ENCODE measurements around the gene TMEM130.

TMEM130 gene, protein sequence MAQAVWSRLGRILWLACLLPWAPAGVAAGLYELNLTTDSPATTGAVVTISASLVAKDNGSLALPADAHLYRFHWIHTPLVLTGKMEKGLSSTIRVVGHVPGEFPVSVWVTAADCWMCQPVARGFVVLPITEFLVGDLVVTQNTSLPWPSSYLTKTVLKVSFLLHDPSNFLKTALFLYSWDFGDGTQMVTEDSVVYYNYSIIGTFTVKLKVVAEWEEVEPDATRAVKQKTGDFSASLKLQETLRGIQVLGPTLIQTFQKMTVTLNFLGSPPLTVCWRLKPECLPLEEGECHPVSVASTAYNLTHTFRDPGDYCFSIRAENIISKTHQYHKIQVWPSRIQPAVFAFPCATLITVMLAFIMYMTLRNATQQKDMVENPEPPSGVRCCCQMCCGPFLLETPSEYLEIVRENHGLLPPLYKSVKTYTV

DNA sequence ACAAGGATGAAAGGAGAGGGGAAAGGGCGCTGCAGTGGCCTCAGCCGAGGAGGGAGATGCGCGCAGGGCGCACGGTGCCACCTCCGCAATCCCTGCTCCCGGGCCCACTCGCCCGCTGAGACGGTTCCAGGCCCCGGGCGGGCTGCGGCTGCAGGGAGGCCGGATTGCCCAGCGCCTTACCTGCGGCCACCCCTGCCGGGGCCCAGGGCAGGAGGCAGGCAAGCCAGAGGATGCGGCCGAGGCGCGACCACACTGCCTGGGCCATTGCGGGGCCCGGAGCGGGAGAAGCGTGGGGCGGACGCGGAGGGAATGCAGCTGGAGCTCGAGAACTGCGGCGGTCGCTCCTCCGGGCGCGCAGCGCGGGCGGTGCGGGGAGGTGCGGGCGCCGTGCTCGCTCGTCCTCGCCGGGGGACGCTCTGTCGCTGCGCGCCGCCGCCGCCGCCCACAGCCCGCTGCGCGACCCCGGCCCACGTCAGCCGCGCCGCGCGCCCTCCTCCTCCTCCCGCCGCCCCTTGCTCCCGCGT is at the start of gene TMEM130:
Gene TMEM130, minus strand, starts transcription at position 418 of the 524 bp plus-strand sequence. Its CDS starts 153 bp downstream, at position 265.
- no peak within 1 kb of the TSS for H3K27ac ChIP-seq (ENCODE audit: low read depth, low read length)
- no peak within 1 kb of the TSS for H2AFZ ChIP-seq (ENCODE audit: low read length, unreplicated experiment)
- peak within 1 kb of the TSS; percentile 78 for H3K4me3 ChIP-seq (ENCODE audit: low read depth, low read length)
- peaks cover 19% of the 10 kb centered on the region for H3K27me3 ChIP-seq (ENCODE audit: insufficient read depth, low read length)
- no peaks in the 10 kb centered on the region for H3K36me3 ChIP-seq (ENCODE audit: insufficient read depth, low read length)
- H3K79me2 ChIP-seq (ENCODE audit: control insufficient read depth, insufficient read depth, low read length, unreplicated experiment): no peaks in the 10 kb centered on the region
- peaks cover 11% of the 10 kb centered on the region for H3K4me1 ChIP-seq (ENCODE audit: control insufficient read depth, insufficient read depth, low read length, unreplicated experiment)

DNA sequence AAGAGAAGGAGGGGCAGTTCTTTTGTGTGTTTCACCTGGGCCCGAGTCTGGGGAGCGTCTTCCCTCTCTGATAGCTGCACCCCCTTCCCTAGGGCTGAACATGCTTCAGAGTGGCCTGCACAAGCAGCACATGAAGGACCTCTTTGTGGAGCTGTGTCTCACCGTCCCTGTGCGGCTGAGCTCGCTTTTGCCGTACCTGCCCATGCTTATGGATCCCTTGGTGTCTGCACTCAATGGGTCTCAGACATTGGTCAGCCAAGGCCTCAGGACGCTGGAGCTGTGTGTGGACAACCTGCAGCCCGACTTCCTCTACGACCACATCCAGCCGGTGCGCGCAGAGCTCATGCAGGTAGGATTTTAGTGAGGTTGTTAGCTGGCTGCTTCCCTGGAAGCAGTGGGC is 47.5 kb upstream of the TMEM130 start:
- peaks cover 22% of the 10 kb centered on the region for H3K36me3 ChIP-seq (ENCODE audit: insufficient read depth, low read length)

DNA sequence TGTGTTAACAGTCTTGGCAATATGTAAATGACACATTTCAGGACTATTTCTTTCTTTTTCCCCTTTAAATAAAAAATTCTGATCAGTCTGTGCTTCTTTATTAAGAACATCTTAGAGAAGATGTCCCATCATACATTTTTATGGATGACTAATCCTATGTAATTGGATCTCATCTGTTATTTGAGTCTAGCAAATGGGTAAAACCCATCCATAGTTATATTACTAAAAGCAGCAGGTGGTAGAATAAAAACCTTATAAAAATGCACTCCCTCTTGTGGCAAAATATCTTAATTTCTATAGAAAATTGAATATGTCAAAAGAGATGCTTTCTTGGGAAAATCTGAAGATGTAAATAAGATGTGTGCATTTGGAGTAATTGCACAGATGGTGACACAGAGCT is 43.8 kb upstream of the TMEM130 start:
- Histone ChIP-seq H3K36me3 (ENCODE audit: insufficient read depth, low read length) (peaks cover 20% of the 10 kb centered on the region), H3K27me3 (ENCODE audit: insufficient read depth, low read length) (no peaks in the 10 kb centered on the region), H3K4me3 (ENCODE audit: low read depth, low read length) (no peak overlapping the region), H2AFZ (ENCODE audit: low read length, unreplicated experiment) (no peak overlapping the region), H3K27ac (ENCODE audit: low read depth, low read length) (no peak overlapping the region), H3K79me2 (ENCODE audit: control insufficient read depth, insufficient read depth, low read length, unreplicated experiment) (no peaks in the 10 kb centered on the region), H3K4me1 (ENCODE audit: control insufficient read depth, insufficient read depth, low read length, unreplicated experiment) (no peaks in the 10 kb centered on the region)

More for the DNA sequence above, 47.5 kb upstream of the TMEM130 start:
- peaks cover 4% of the 10 kb centered on the region for H3K4me1 ChIP-seq (ENCODE audit: control insufficient read depth, insufficient read depth, low read length, unreplicated experiment)
- H2AFZ ChIP-seq (ENCODE audit: low read length, unreplicated experiment): no peak overlapping the region
- H3K27ac ChIP-seq (ENCODE audit: low read depth, low read length): no peak overlapping the region
- no peaks in the 10 kb centered on the region for H3K27me3 ChIP-seq (ENCODE audit: insufficient read depth, low read length)
- H3K79me2 ChIP-seq (ENCODE audit: control insufficient read depth, insufficient read depth, low read length, unreplicated experiment): no peaks in the 10 kb centered on the region
- no peak overlapping the region for H3K4me3 ChIP-seq (ENCODE audit: low read depth, low read length)

DNA sequence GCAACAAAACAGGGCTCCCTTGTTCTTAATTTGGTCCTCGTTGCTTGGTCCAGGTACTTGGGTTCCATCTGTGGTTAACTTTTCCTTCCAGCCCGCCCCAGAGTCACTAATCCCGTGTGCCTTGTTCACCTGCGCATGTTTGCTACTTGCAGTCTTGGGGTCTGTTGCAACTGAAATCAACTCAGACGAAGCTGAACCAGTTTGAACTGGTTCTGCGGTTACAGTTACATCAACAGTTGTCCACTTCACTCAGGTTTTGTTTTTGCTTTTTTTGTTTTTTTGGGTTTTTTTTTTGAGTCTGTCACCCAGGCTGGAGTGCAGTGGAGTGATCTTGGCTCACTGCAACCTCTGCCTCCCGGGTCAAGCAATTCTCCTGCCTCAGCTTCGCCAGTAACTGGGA is 43.2 kb upstream of the TMEM130 start:
- Histone ChIP-seq H3K36me3 (ENCODE audit: insufficient read depth, low read length) (peaks cover 24% of the 10 kb centered on the region), H3K27ac (ENCODE audit: low read depth, low read length) (no peak overlapping the region), H3K79me2 (ENCODE audit: control insufficient read depth, insufficient read depth, low read length, unreplicated experiment) (no peaks in the 10 kb centered on the region), H2AFZ (ENCODE audit: low read length, unreplicated experiment) (no peak overlapping the region), H3K4me3 (ENCODE audit: low read depth, low read length) (no peak overlapping the region), H3K4me1 (ENCODE audit: control insufficient read depth, insufficient read depth, low read length, unreplicated experiment) (no peaks in the 10 kb centered on the region), H3K27me3 (ENCODE audit: insufficient read depth, low read length) (no peaks in the 10 kb centered on the region)

DNA sequence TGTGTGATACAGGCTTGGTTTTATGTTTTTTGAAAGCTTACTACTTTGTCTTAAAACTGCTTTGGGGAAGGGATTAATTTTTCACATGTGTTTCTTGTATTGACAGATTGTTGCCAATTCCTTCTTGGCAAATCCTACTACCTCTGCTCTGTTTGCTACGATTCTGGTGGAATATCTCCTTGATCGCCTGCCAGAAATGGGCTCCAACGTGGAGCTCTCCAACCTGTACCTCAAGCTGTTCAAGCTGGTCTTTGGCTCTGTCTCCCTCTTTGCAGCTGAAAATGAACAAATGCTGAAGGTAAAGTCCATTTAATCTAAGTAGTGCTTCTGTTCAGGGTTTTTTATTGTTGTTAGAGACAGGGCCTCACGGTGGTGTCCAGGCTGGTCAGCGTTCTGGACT is 42.1 kb upstream of the TMEM130 start:
- H3K4me3 ChIP-seq (ENCODE audit: low read depth, low read length): no peak overlapping the region
- H3K27ac ChIP-seq (ENCODE audit: low read depth, low read length): no peak overlapping the region
- H3K4me1 ChIP-seq (ENCODE audit: control insufficient read depth, insufficient read depth, low read length, unreplicated experiment): no peaks in the 10 kb centered on the region
- no peak overlapping the region for H2AFZ ChIP-seq (ENCODE audit: low read length, unreplicated experiment)
- no peaks in the 10 kb centered on the region for H3K27me3 ChIP-seq (ENCODE audit: insufficient read depth, low read length)
- peaks cover 22% of the 10 kb centered on the region for H3K36me3 ChIP-seq (ENCODE audit: insufficient read depth, low read length)
- H3K79me2 ChIP-seq (ENCODE audit: control insufficient read depth, insufficient read depth, low read length, unreplicated experiment): no peaks in the 10 kb centered on the region

DNA sequence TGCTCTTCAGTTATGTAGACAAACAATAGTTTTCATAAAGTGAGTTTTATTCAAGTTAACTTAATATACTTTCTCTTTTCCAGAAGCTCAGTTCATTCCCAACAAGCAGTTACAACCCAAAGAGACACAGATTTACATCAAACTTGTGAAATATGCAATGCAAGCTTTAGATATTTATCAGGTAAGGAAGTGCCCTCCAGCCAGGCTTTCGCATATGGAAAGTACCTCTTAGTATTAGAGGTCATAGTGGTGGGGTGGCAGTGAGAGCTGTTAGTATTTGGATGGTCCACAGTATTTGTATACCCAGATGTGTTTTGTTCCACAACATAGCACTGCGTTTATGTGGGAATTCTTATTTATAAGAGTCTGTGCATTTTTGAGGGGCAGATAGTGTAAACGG is 40.6 kb upstream of the TMEM130 start:
- no peak overlapping the region for H3K4me3 ChIP-seq (ENCODE audit: low read depth, low read length)
- H3K4me1 ChIP-seq (ENCODE audit: control insufficient read depth, insufficient read depth, low read length, unreplicated experiment): no peaks in the 10 kb centered on the region
- H2AFZ ChIP-seq (ENCODE audit: low read length, unreplicated experiment): no peak overlapping the region
- H3K27ac ChIP-seq (ENCODE audit: low read depth, low read length): no peak overlapping the region
- peaks cover 19% of the 10 kb centered on the region for H3K36me3 ChIP-seq (ENCODE audit: insufficient read depth, low read length)
- H3K79me2 ChIP-seq (ENCODE audit: control insufficient read depth, insufficient read depth, low read length, unreplicated experiment): no peaks in the 10 kb centered on the region
- no peaks in the 10 kb centered on the region for H3K27me3 ChIP-seq (ENCODE audit: insufficient read depth, low read length)

DNA sequence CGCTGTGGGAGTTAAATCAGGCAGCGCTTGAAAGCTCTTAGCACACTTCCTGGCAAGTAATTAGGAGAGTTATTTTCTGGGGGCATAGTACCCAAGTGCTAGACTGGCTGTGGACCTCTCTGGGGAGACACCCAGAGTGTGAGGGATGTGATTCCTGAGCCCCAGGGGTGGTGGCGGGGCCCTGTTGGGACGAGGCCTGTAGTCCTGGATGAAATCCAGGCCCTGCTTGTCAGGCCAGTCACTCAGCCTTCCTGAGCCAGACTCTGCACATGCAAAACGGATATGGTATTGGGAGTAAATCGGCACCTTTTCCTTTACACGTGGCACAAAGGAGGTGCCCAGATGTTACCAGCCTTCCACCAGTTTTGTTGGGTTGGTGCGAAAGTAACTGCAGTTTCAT is 39.7 kb upstream of the TMEM130 start:
- Histone ChIP-seq H2AFZ (ENCODE audit: low read length, unreplicated experiment) (no peak overlapping the region), H3K27me3 (ENCODE audit: insufficient read depth, low read length) (no peaks in the 10 kb centered on the region), H3K36me3 (ENCODE audit: insufficient read depth, low read length) (peaks cover 22% of the 10 kb centered on the region), H3K27ac (ENCODE audit: low read depth, low read length) (no peak overlapping the region), H3K4me1 (ENCODE audit: control insufficient read depth, insufficient read depth, low read length, unreplicated experiment) (no peaks in the 10 kb centered on the region), H3K4me3 (ENCODE audit: low read depth, low read length) (no peak overlapping the region), H3K79me2 (ENCODE audit: control insufficient read depth, insufficient read depth, low read length, unreplicated experiment) (no peaks in the 10 kb centered on the region)

DNA sequence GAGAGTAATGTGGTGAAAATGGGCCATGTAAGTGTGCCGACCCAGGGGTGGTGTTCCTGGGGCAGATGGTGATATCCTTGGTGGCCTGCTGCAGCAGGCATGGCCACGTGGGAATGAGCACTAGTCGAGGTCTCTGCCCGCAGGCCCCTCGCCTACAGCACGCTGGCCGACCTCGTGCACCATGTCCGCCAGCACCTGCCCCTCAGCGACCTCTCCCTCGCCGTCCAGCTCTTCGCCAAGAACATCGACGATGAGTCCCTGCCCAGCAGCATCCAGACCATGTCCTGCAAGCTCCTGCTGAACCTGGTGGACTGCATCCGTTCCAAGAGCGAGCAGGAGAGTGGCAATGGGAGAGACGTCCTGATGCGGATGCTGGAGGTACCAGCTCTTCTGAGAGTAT is 38.8 kb upstream of the TMEM130 start:
- Histone ChIP-seq H2AFZ (ENCODE audit: low read length, unreplicated experiment) (no peak overlapping the region), H3K79me2 (ENCODE audit: control insufficient read depth, insufficient read depth, low read length, unreplicated experiment) (no peaks in the 10 kb centered on the region), H3K4me3 (ENCODE audit: low read depth, low read length) (no peak overlapping the region), H3K27ac (ENCODE audit: low read depth, low read length) (no peak overlapping the region), H3K4me1 (ENCODE audit: control insufficient read depth, insufficient read depth, low read length, unreplicated experiment) (no peaks in the 10 kb centered on the region), H3K36me3 (ENCODE audit: insufficient read depth, low read length) (peaks cover 23% of the 10 kb centered on the region), H3K27me3 (ENCODE audit: insufficient read depth, low read length) (no peaks in the 10 kb centered on the region)

DNA sequence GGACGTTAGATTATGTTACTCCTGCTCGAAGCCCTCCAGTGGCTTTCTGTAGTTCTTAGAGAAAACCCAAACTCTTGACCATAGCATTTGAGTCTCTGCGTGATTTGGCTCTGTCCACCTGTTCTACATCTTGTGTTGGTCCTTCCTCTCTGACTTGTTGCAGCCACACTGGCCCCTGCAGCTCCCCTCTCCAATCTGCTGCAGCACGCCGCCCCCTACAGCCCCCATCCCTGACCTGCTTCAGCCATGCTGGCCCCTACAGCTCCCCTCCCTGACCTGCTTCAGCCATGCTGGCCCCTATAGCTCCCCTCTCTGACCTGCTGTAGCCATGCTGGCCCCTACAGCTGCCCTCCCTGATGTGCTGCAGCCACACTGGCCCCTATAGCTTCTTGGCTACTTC is 37.8 kb upstream of the TMEM130 start:
- Histone ChIP-seq H3K36me3 (ENCODE audit: insufficient read depth, low read length) (peaks cover 32% of the 10 kb centered on the region), H3K4me3 (ENCODE audit: low read depth, low read length) (no peak overlapping the region), H3K27me3 (ENCODE audit: insufficient read depth, low read length) (no peaks in the 10 kb centered on the region)

DNA sequence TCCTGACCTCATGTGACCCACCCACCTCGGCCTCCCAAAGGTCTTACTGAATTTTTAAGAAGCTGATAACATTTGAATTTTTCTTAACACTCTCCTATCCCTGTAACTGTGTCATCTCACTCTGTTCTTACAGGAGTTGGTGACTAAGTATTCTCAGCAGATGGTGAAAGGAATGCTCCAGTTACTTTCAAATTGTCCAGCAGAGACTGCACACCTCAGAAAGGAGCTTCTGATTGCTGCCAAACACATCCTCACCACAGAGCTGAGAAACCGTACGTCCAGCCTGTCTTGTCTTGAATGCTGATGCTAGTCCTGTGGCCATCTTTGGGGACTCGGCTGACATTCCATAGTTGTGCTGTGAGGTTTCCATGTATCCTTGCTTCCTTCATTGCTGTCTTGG is 33.4 kb upstream of the TMEM130 start:
- Histone ChIP-seq H2AFZ (ENCODE audit: low read length, unreplicated experiment) (no peak overlapping the region), H3K4me3 (ENCODE audit: low read depth, low read length) (no peak overlapping the region), H3K79me2 (ENCODE audit: control insufficient read depth, insufficient read depth, low read length, unreplicated experiment) (no peaks in the 10 kb centered on the region), H3K36me3 (ENCODE audit: insufficient read depth, low read length) (peaks cover 59% of the 10 kb centered on the region), H3K27ac (ENCODE audit: low read depth, low read length) (no peak overlapping the region), H3K27me3 (ENCODE audit: insufficient read depth, low read length) (no peaks in the 10 kb centered on the region), H3K4me1 (ENCODE audit: control insufficient read depth, insufficient read depth, low read length, unreplicated experiment) (no peaks in the 10 kb centered on the region)

More for the DNA sequence above, 37.8 kb upstream of the TMEM130 start:
- Histone ChIP-seq H3K79me2 (ENCODE audit: control insufficient read depth, insufficient read depth, low read length, unreplicated experiment) (no peaks in the 10 kb centered on the region), H2AFZ (ENCODE audit: low read length, unreplicated experiment) (no peak overlapping the region), H3K4me1 (ENCODE audit: control insufficient read depth, insufficient read depth, low read length, unreplicated experiment) (no peaks in the 10 kb centered on the region), H3K27ac (ENCODE audit: low read depth, low read length) (no peak overlapping the region)

DNA sequence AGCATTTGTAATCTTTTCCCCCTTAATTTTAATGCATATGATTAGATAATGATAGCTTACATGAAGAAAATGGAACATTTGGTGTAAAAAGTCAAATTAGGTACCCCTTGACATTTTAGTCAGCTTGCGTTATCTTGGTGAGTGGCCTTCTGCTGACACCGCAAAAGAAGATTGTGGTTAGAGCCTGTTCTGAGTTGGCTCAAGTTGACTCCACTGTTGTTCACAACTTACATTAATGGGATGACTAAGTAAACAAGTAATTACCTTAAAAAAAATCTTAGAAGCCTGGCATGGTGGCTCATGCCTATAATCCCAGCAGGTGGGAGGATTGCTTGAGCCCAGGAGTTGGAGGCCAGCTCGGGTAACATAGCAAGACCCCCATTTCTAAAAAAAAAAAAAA is 32.7 kb upstream of the TMEM130 start:
- no peak overlapping the region for H3K4me3 ChIP-seq (ENCODE audit: low read depth, low read length)
- H3K4me1 ChIP-seq (ENCODE audit: control insufficient read depth, insufficient read depth, low read length, unreplicated experiment): no peaks in the 10 kb centered on the region
- H3K79me2 ChIP-seq (ENCODE audit: control insufficient read depth, insufficient read depth, low read length, unreplicated experiment): no peaks in the 10 kb centered on the region
- no peak overlapping the region for H3K27ac ChIP-seq (ENCODE audit: low read depth, low read length)
- no peak overlapping the region for H2AFZ ChIP-seq (ENCODE audit: low read length, unreplicated experiment)
- peaks cover 58% of the 10 kb centered on the region for H3K36me3 ChIP-seq (ENCODE audit: insufficient read depth, low read length)
- no peaks in the 10 kb centered on the region for H3K27me3 ChIP-seq (ENCODE audit: insufficient read depth, low read length)

Measured in ACC112 (cell line).